Measurements from ENCODE around the gene MAFB. TPM values are rescaled to one million over a fixed set of nuclear protein-coding genes. Genes with fewer than 3 reads are reported as not detected.

The MAFB gene
- total and polyA plus RNA-seq, 9 of the 15 experiments (the other 6 are each of a cell fraction or from before 2014, with no cell fraction given): 0.04 TPM; not detected in 8

- DNase-seq (ENCODE audit: extremely low read depth in 1 of 4, low spot score in 3 of 4) (no peak), ATAC-seq (no peak)
Measured at GRCh38 chr20:40688129-40689099, 622 bp downstream of the MAFB start.

GRCh38 chr20:40687384-40688128, 1.5 kb downstream of the MAFB start:
- no peaks in the 10 kb centered on the region for H3K9me1 ChIP-seq (ENCODE audit: control insufficient read depth, insufficient read depth, low read length)
- no peaks in the 10 kb centered on the region for H3K79me2 ChIP-seq (ENCODE audit: control insufficient read depth, insufficient read depth, low read length)
- no peak overlapping the region for H2AFZ ChIP-seq (ENCODE audit: low read depth, low read length)
- DNase-seq (ENCODE audit: extremely low read depth in 1 of 4, low spot score in 3 of 4) (no peak), ATAC-seq (no peak), FAIRE-seq (no peak)
- no peaks in the 10 kb centered on the region for H3K9me3 ChIP-seq (replicated peaks; ENCODE audit: control insufficient read depth, insufficient read depth, low read depth, low read length)
- no peak overlapping the region for H3K4me2 ChIP-seq (ENCODE audit: insufficient read depth, low read length)
- H3K4me1 ChIP-seq (replicated peaks in 1 of 2; ENCODE audit: control insufficient read depth in 2 of 2, insufficient read depth in 2 of 2, low read length in 2 of 2): peaks cover 0 to 28% of the 10 kb centered on the region in 2 experiments; a peak in 2 of 5 replicates
- H4K20me1 ChIP-seq (replicated peaks; ENCODE audit: control insufficient read depth, insufficient read depth, low read length): no peaks in the 10 kb centered on the region
- no TSS peak for BruUV-seq (replicated peaks)
- no peaks in the 10 kb centered on the region for H3K36me3 ChIP-seq (ENCODE audit: control insufficient read depth, insufficient read depth, low read length)
- 35% methylated on average over 27 of the region's 62 CpGs for WGBS (ENCODE audit: insufficient coverage, low coverage, missing lambda C conversion rate)
- ChIA-PET CTCF (ENCODE audit: low intra/inter-chr PET ratio) (no interaction called here), POLR2A (no interaction called here)
- H3K9ac ChIP-seq (ENCODE audit: insufficient read depth in 1 of 2, low read depth in 2 of 2, low read length in 2 of 2): no peak overlapping the region
- H3K4me3 ChIP-seq: no peak overlapping the region
- intact Hi-C loops (cut with micrococcal nuclease): no loop called here
- H3K27me3 ChIP-seq (ENCODE audit: control insufficient read depth in 2 of 2, insufficient read depth in 2 of 2, low read length in 2 of 2): peaks cover 16 to 58% of the 10 kb centered on the region in 2 experiments; a peak in 3 of 5 replicates
- H3K27ac ChIP-seq (ENCODE audit: extremely low read depth, low read depth, low read length): no peak overlapping the region
- no peak for TF ChIP-seq ZNF277 (CRISPR knock-in tag; IDR thresholded peaks at IDR 0.05; ENCODE audit: borderline replicate concordance)
- in situ Hi-C loops (cut with MboI): loop anchor here (25.0 kb wide), 1 partner anchor 1425 kb away; no protein-coding TSS in a partner anchor

More at GRCh38 chr20:40688129-40689099, 622 bp downstream of the MAFB start:
- WGBS (ENCODE audit: insufficient coverage, low coverage, missing lambda C conversion rate): 72% methylated on average over 73 of the region's 120 CpGs
- H3K9me3 ChIP-seq (replicated peaks; ENCODE audit: control insufficient read depth, insufficient read depth, low read depth, low read length): no peaks in the 10 kb centered on the region
- CTCF ChIA-PET (ENCODE audit: low intra/inter-chr PET ratio): no interaction called here
- intact Hi-C loops (cut with micrococcal nuclease) (no loop called here), in situ Hi-C loops (cut with MboI) (loop anchor here (25.0 kb wide), 1 partner anchor 1426 kb away; no protein-coding TSS in a partner anchor)
- peaks cover 0 to 25% of the 10 kb centered on the region in 2 experiments; a peak in 2 of 5 replicates for H3K4me1 ChIP-seq (replicated peaks in 1 of 2; ENCODE audit: control insufficient read depth in 2 of 2, insufficient read depth in 2 of 2, low read length in 2 of 2)
- no peaks in the 10 kb centered on the region for H3K9me1 ChIP-seq (ENCODE audit: control insufficient read depth, insufficient read depth, low read length)
- H2AFZ ChIP-seq (ENCODE audit: low read depth, low read length): no peak overlapping the region
- peaks cover 14 to 55% of the 10 kb centered on the region in 2 experiments; a peak in 3 of 5 replicates for H3K27me3 ChIP-seq (ENCODE audit: control insufficient read depth in 2 of 2, insufficient read depth in 2 of 2, low read length in 2 of 2)
- FAIRE-seq: no peak
- no peak overlapping the region for H3K9ac ChIP-seq (ENCODE audit: insufficient read depth in 1 of 2, low read depth in 2 of 2, low read length in 2 of 2)
- no peak overlapping the region for H3K4me3 ChIP-seq
- no TSS peak for BruUV-seq (replicated peaks)
- no peaks in the 10 kb centered on the region for H3K36me3 ChIP-seq (ENCODE audit: control insufficient read depth, insufficient read depth, low read length)
- POLR2A ChIA-PET: interaction anchor here (0.7 kb wide), 1 partner anchor 169 kb away, joined by 3 read pairs; no protein-coding TSS in a partner anchor
- H3K4me2 ChIP-seq (ENCODE audit: insufficient read depth, low read length): no peak overlapping the region
- no peak overlapping the region for H3K27ac ChIP-seq (ENCODE audit: extremely low read depth, low read depth, low read length)
- H3K79me2 ChIP-seq (ENCODE audit: control insufficient read depth, insufficient read depth, low read length): no peaks in the 10 kb centered on the region
- no peaks in the 10 kb centered on the region for H4K20me1 ChIP-seq (replicated peaks; ENCODE audit: control insufficient read depth, insufficient read depth, low read length)
- TF ChIP-seq NR3C1 (CRISPR knock-in tag; IDR thresholded peaks at IDR 0.05) (no peak), HMG20A (CRISPR knock-in tag; conservative IDR thresholded peaks at IDR 0.05) (no peak), SPI1 (IDR thresholded peaks at IDR 0.05; ENCODE audit: borderline replicate concordance, low read depth, low read length) (no peak)
